HEK293 (cell line): ENCODE measurements around the gene LBX1.

Source experiments
- GFI1B ChIP-seq: fragments of 450-650 bp; formaldehyde crosslinking; IDR thresholded peaks from 2 replicates; pipeline ENCODE4 v1.5.1; 2016; ENCODE audit warnings: missing biosample characterization, missing genetic modification characterization
- KLF10 ChIP-seq: fragments of 450-650 bp; IDR thresholded peaks from 2 replicates; pipeline ENCODE4 v1.5.1; 2018; ENCODE audit warnings: missing biosample characterization, mild to moderate bottlenecking, missing genetic modification characterization
- MYNN ChIP-seq: fragments of 450-650 bp; formaldehyde crosslinking; IDR thresholded peaks from 2 replicates; pipeline ENCODE4 v1.5.1; 2016; ENCODE audit warnings: missing biosample characterization, missing genetic modification characterization, borderline replicate concordance
- REPIN1 ChIP-seq: fragments of 450-650 bp; formaldehyde crosslinking; IDR thresholded peaks from 2 replicates; pipeline ENCODE4 v1.5.1; 2017; ENCODE audit warnings: missing biosample characterization, missing genetic modification characterization, low read depth
- SALL2 ChIP-seq: fragments of 450-650 bp; formaldehyde crosslinking; IDR thresholded peaks from 2 replicates; pipeline ENCODE4 v1.5.0; 2017; ENCODE audit warnings: missing biosample characterization, mild to moderate bottlenecking, missing genetic modification characterization, borderline replicate concordance
- SCRT1 ChIP-seq: fragments of 450-650 bp; formaldehyde crosslinking; IDR thresholded peaks from 2 replicates; pipeline ENCODE4 v1.5.1; 2016; ENCODE audit warnings: missing biosample characterization, missing genetic modification characterization, borderline replicate concordance
- SP2 ChIP-seq: fragments of 450-650 bp; formaldehyde crosslinking; IDR thresholded peaks from 2 replicates; pipeline ENCODE4 v1.5.1; 2016; ENCODE audit warnings: missing biosample characterization, missing genetic modification characterization
- YY2 ChIP-seq: fragments of 450-650 bp; formaldehyde crosslinking; IDR thresholded peaks from 2 replicates; pipeline ENCODE4 v1.5.1; 2016; ENCODE audit warnings: missing biosample characterization, missing genetic modification characterization
- ZBTB26 ChIP-seq: fragments of 450-650 bp; formaldehyde crosslinking; optimal IDR thresholded peaks from 2 replicates; pipeline ENCODE3; 2016; ENCODE audit warnings: missing biosample characterization, mild to moderate bottlenecking, missing genetic modification characterization
- ZFP3 ChIP-seq: fragments of 450-650 bp; formaldehyde crosslinking; IDR thresholded peaks from 2 replicates; pipeline ENCODE4 v1.5.1; 2016; ENCODE audit warnings: low read depth, missing biosample characterization, missing genetic modification characterization
- ZIC2 ChIP-seq: fragments of 450-650 bp; formaldehyde crosslinking; IDR thresholded peaks from 2 replicates; pipeline ENCODE4 v1.5.1; 2016; ENCODE audit warnings: missing biosample characterization, missing genetic modification characterization
- ZNF174 ChIP-seq: fragments of 450-650 bp; formaldehyde crosslinking; IDR thresholded peaks from 2 replicates; pipeline ENCODE4 v1.5.0; 2017; ENCODE audit warnings: missing biosample characterization, mild to moderate bottlenecking, missing genetic modification characterization
- ZNF202 ChIP-seq: fragments of 450-650 bp; formaldehyde crosslinking; IDR thresholded peaks from 2 replicates; pipeline ENCODE4 v1.5.1; 2016; ENCODE audit warnings: missing biosample characterization, missing genetic modification characterization, borderline replicate concordance
- ZNF266 ChIP-seq: fragments of 450-650 bp; formaldehyde crosslinking; IDR thresholded peaks from 2 replicates; pipeline ENCODE4 v1.5.1; 2016; ENCODE audit warnings: missing biosample characterization, missing genetic modification characterization, low read depth
- ZNF292 ChIP-seq: fragments of 450-650 bp; formaldehyde crosslinking; IDR thresholded peaks from 2 replicates; pipeline ENCODE4 v1.5.1; 2016; ENCODE audit warnings: low read depth, missing biosample characterization, missing genetic modification characterization, borderline replicate concordance
- ZNF362 ChIP-seq: fragments of 450-650 bp; formaldehyde crosslinking; IDR thresholded peaks from 2 replicates; pipeline ENCODE4 v1.5.1; 2016; ENCODE audit warnings: missing biosample characterization, missing genetic modification characterization
- ZNF394 ChIP-seq: fragments of 450-650 bp; formaldehyde crosslinking; IDR thresholded peaks from 2 replicates; pipeline ENCODE4 v1.5.1; 2016; ENCODE audit warnings: missing biosample characterization, missing genetic modification characterization, mild to moderate bottlenecking, moderate library complexity, borderline replicate concordance
- ZNF501 ChIP-seq: fragments of 450-650 bp; formaldehyde crosslinking; IDR thresholded peaks from 2 replicates; pipeline ENCODE4 v1.5.1; 2016; ENCODE audit warnings: missing biosample characterization, missing genetic modification characterization
- ZNF514 ChIP-seq: fragments of 450-650 bp; formaldehyde crosslinking; IDR thresholded peaks from 2 replicates; pipeline ENCODE4 v1.5.1; 2016; ENCODE audit warnings: missing biosample characterization, missing genetic modification characterization
- ZNF518A ChIP-seq: fragments of 450-650 bp; formaldehyde crosslinking; conservative IDR thresholded peaks from 2 replicates; pipeline ENCODE4 v1.5.1; 2016; ENCODE audit warnings: low read depth, missing biosample characterization, missing genetic modification characterization
- ZNF521 ChIP-seq: fragments of 450-650 bp; formaldehyde crosslinking; IDR thresholded peaks from 2 replicates; pipeline ENCODE4 v1.5.1; 2017; ENCODE audit warnings: missing biosample characterization, mild to moderate bottlenecking, missing genetic modification characterization
- ZNF529 ChIP-seq: fragments of 450-650 bp; formaldehyde crosslinking; IDR thresholded peaks from 2 replicates; pipeline ENCODE4 v1.5.1; 2017; ENCODE audit warnings: missing genetic modification characterization, missing biosample characterization; ENCODE audit not compliant: insufficient replicate concordance
- ZNF530 ChIP-seq: fragments of 450-650 bp; formaldehyde crosslinking; IDR thresholded peaks from 2 replicates; pipeline ENCODE4 v1.5.1; 2016; ENCODE audit warnings: low read depth, missing biosample characterization, missing genetic modification characterization
- ZNF596 ChIP-seq: fragments of 450-650 bp; IDR thresholded peaks from 2 replicates; pipeline ENCODE4 v1.5.0; 2018; ENCODE audit warnings: missing biosample characterization, mild to moderate bottlenecking, missing genetic modification characterization, moderate library complexity
- ZNF654 ChIP-seq: fragments of 450-650 bp; formaldehyde crosslinking; IDR thresholded peaks from 2 replicates; pipeline ENCODE4 v1.5.1; 2016; ENCODE audit warnings: low read depth, missing biosample characterization, missing genetic modification characterization
- ZNF660 ChIP-seq: fragments of 450-650 bp; IDR thresholded peaks from 2 replicates; pipeline ENCODE4 v1.5.1; 2018; ENCODE audit warnings: missing biosample characterization, mild to moderate bottlenecking, missing genetic modification characterization
- ZNF677 ChIP-seq: fragments of 450-650 bp; IDR thresholded peaks from 2 replicates; pipeline ENCODE4 v1.5.0; 2018; ENCODE audit warnings: missing biosample characterization, mild to moderate bottlenecking, missing genetic modification characterization, moderate library complexity
- ZNF701 ChIP-seq: fragments of 450-650 bp; formaldehyde crosslinking; IDR thresholded peaks from 2 replicates; pipeline ENCODE4 v1.5.1; 2016; ENCODE audit warnings: missing biosample characterization, missing genetic modification characterization
- ZNF707 ChIP-seq: fragments of 450-650 bp; formaldehyde crosslinking; IDR thresholded peaks from 2 replicates; pipeline ENCODE4 v1.5.1; 2016; ENCODE audit warnings: missing biosample characterization, missing genetic modification characterization
- ZNF843 ChIP-seq: fragments of 450-650 bp; formaldehyde crosslinking; IDR thresholded peaks from 2 replicates; pipeline ENCODE4 v1.5.1; 2016; ENCODE audit warnings: missing biosample characterization, missing genetic modification characterization
- TF ChIP-seq, protein P1 (sequence below): fragments of 450-650 bp; formaldehyde crosslinking; IDR thresholded peaks from 2 replicates; pipeline ENCODE4 v1.5.1; 2016; ENCODE audit warnings: missing biosample characterization, missing genetic modification characterization
- TF ChIP-seq, protein P2 (sequence below): fragments of 450-650 bp; formaldehyde crosslinking; IDR thresholded peaks from 2 replicates; pipeline ENCODE4 v1.5.1; 2016; ENCODE audit warnings: missing biosample characterization, missing genetic modification characterization

The LBX1 gene

DNA sequence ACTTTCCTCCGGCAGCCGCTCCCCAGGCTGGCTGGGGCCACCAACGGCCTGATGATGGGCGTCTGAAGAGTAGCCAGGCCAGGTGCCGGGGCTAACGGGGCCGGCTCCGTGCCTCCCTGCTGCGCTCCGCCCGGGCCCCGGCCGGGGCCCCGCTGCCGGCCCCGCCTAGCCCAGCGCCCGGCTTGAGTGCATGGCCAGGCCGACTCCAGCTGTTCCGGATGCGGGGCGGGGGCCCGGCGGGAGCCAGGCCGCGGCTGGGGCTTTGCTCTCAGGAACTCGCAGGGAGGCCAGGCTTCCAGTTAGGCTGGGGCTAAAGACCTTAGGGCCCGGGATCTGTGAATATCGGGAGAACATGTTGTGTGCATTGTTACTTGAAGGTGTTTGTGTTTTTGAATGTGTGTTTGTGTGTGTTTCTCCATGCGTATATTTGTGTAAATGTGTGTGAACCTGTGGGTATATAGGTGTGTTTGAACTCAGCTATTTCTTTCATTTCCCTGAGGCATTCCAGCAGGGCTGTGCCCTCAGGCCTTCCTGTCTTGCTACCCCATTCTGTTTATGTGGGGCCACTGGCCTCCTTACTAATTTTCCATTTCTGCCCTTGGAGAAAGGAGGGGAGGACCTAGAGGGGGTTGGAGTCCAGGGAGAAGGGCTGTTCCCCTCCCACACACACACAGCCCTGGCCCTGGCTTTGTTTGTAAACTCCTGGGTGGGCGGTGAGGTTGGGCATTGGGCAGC, 1.1 kb upstream of the LBX1 start (continued):
- peak; percentile 4 for TF ChIP-seq ZBTB26 (tag by site-specific recombination)
- TF ChIP-seq SP2 (tag by site-specific recombination) = peak; percentile 38
- TF ChIP-seq, protein P1, sequence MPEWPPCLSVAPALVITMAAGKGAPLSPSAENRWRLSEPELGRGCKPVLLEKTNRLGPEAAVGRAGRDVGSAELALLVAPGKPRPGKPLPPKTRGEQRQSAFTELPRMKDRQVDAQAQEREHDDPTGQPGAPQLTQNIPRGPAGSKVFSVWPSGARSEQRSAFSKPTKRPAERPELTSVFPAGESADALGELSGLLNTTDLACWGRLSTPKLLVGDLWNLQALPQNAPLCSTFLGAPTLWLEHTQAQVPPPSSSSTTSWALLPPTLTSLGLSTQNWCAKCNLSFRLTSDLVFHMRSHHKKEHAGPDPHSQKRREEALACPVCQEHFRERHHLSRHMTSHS (tag by site-specific recombination) = no peak
- peak; percentile 65 for TF ChIP-seq ZIC2
- no peak for TF ChIP-seq ZNF394 (tag by site-specific recombination)
- no peak for TF ChIP-seq ZNF654
- TF ChIP-seq ZNF521 (tag by site-specific recombination) = no peak
- TF ChIP-seq SALL2 (tag by site-specific recombination) = no peak
- TF ChIP-seq ZNF529 (tag by site-specific recombination) = no peak
- no peak for TF ChIP-seq YY2 (tag by site-specific recombination)
- TF ChIP-seq ZNF660 (tag by site-specific recombination) = peak; percentile 79
- no peak for TF ChIP-seq ZFP3 (tag by site-specific recombination)
- no peak for TF ChIP-seq ZNF174 (tag by site-specific recombination)
- TF ChIP-seq KLF10 (tag by site-specific recombination) = 0 out of 2 replicates have a peak, but pooled peaks have one; percentile 39
- no peak for TF ChIP-seq ZNF362 (tag by site-specific recombination)
- no peak for TF ChIP-seq ZNF677 (tag by site-specific recombination)
- TF ChIP-seq, protein P2, sequence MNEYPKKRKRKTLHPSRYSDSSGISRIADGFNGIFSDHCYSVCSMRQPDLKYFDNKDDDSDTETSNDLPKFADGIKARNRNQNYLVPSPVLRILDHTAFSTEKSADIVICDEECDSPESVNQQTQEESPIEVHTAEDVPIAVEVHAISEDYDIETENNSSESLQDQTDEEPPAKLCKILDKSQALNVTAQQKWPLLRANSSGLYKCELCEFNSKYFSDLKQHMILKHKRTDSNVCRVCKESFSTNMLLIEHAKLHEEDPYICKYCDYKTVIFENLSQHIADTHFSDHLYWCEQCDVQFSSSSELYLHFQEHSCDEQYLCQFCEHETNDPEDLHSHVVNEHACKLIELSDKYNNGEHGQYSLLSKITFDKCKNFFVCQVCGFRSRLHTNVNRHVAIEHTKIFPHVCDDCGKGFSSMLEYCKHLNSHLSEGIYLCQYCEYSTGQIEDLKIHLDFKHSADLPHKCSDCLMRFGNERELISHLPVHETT = no peak
- TF ChIP-seq ZNF701 = no peak
- TF ChIP-seq MYNN (tag by site-specific recombination) = no peak
- no peak for TF ChIP-seq ZNF514 (tag by site-specific recombination)
- TF ChIP-seq GFI1B (tag by site-specific recombination) = no peak
- TF ChIP-seq ZNF530 = no peak
- TF ChIP-seq ZNF707 (tag by site-specific recombination) = no peak
- no peak for TF ChIP-seq ZNF202 (tag by site-specific recombination)
- TF ChIP-seq SCRT1 = no peak
- no peak for TF ChIP-seq ZNF292 (tag by site-specific recombination)
- TF ChIP-seq ZNF501 (tag by site-specific recombination) = no peak
- TF ChIP-seq REPIN1 (tag by site-specific recombination) = no peak
- no peak for TF ChIP-seq ZNF518A (tag by site-specific recombination)
- TF ChIP-seq ZNF843 = no peak
- TF ChIP-seq ZNF596 (tag by site-specific recombination) = peak; percentile 33
- no peak for TF ChIP-seq ZNF266
